Inferior parietal cortex (tissue), 1 donor: ENCODE data around the gene TPM4.
"Not testable (repeated sequence)": the region's sequence is repeated elsewhere in the genome, so short reads cannot be mapped to it uniquely, and the experiment has no call there.

Experiments
- DNase-seq: peaks from one replicate; pipeline ENCODE4 v3.0.0-alpha.2; 2016; ENCODE audit errors: extremely low spot score

Gene TPM4

GRCh38 chr19:16098821-16099220 lies 22.5 kb downstream of the TPM4 start:
- no peak for DNase-seq

- DNase-seq, result not testable (repeated sequence)
These were observed 23.1 kb downstream of the TPM4 start for GRCh38 chr19:16099314-16099965.

- DNase-seq, result no peak
These were observed 24.2 kb downstream of the TPM4 start for GRCh38 chr19:16100524-16100923.

GRCh38 chr19:16104722-16105121 lies 28.4 kb downstream of the TPM4 start:
- no peak for DNase-seq

- DNase-seq, result no peak
These were observed 29.8 kb downstream of the TPM4 start for GRCh38 chr19:16106121-16106520.

GRCh38 chr19:16111160-16111908 lies 35.0 kb downstream of the TPM4 start, which contains the start of gene RAB8A:
Gene RAB8A, plus strand, starts transcription at chr19:16111889. Its CDS starts 13 bp downstream, at chr19:16111902.
- DNase-seq, result peak; percentile 97

- no peak for DNase-seq
These were observed 35.8 kb downstream of the TPM4 start for GRCh38 chr19:16111909-16112752.

- DNase-seq, result no peak
These were observed 36.5 kb downstream of the TPM4 start for GRCh38 chr19:16112778-16113177.

GRCh38 chr19:16113727-16114126 lies 37.4 kb downstream of the TPM4 start:
- DNase-seq, result no peak

GRCh38 chr19:16115301-16116039 lies 39.2 kb downstream of the TPM4 start:
- DNase-seq, result no peak

- no peak for DNase-seq
These were observed 39.8 kb downstream of the TPM4 start for GRCh38 chr19:16116067-16116466.

GRCh38 chr19:16117594-16118033 lies 41.3 kb downstream of the TPM4 start:
- no peak for DNase-seq

GRCh38 chr19:16118489-16119033 lies 42.3 kb downstream of the TPM4 start:
- no peak for DNase-seq

- not testable (repeated sequence) for DNase-seq
These were observed 43.0 kb downstream of the TPM4 start for GRCh38 chr19:16119075-16119857.

GRCh38 chr19:16121141-16121540 lies 44.8 kb downstream of the TPM4 start:
- no peak for DNase-seq

GRCh38 chr19:16121967-16122366 lies 45.7 kb downstream of the TPM4 start:
- no peak for DNase-seq

- DNase-seq, result no peak
These were observed 48.7 kb downstream of the TPM4 start for GRCh38 chr19:16124953-16125352.

- no peak for DNase-seq
These were observed 49.6 kb downstream of the TPM4 start for GRCh38 chr19:16125737-16126495.

- no peak for DNase-seq
These were observed 50.8 kb downstream of the TPM4 start for GRCh38 chr19:16127080-16127479.
